Measurements from ENCODE around the gene RAB19.
A peak's percentile ranks its signal among the peaks of the same experiment; 100 is the strongest.

RAB19 gene

GRCh38 chr7:140403878-140404564 is at the start of gene RAB19:
RAB19 (plus strand) TSS chr7:140404058; CDS start chr7:140407647, 3,589 bp downstream.
- peak in 1 of 2 donors; percentile 21 for DNase-seq (ENCODE audit: low read depth in 2 of 2)

GRCh38 chr7:140358024-140358411 is 45.8 kb upstream of the RAB19 start:
- DNase-seq (ENCODE audit: low read depth in 2 of 2), result no peak

- DNase-seq (ENCODE audit: low read depth in 2 of 2), result no peak
These were observed 45.3 kb upstream of the RAB19 start for GRCh38 chr7:140358412-140359051.

- DNase-seq (ENCODE audit: low read depth in 2 of 2), result no peak
These were observed 43.1 kb upstream of the RAB19 start for GRCh38 chr7:140360697-140361229.

GRCh38 chr7:140364819-140365218 is 39.0 kb upstream of the RAB19 start:
- DNase-seq (ENCODE audit: low read depth in 2 of 2), result no peak

GRCh38 chr7:140367528-140367927 is 36.3 kb upstream of the RAB19 start:
- no peak for DNase-seq (ENCODE audit: low read depth in 2 of 2)

- DNase-seq (ENCODE audit: low read depth in 2 of 2), result no peak
These were observed 34.6 kb upstream of the RAB19 start for GRCh38 chr7:140369294-140369693.

- no peak for DNase-seq (ENCODE audit: low read depth in 2 of 2)
These were observed 28.5 kb upstream of the RAB19 start for GRCh38 chr7:140375323-140375722.

- DNase-seq (ENCODE audit: low read depth in 2 of 2), result no peak
These were observed 27.7 kb upstream of the RAB19 start for GRCh38 chr7:140375892-140376730.

- DNase-seq (ENCODE audit: low read depth in 2 of 2), result no peak
These were observed 19.7 kb upstream of the RAB19 start for GRCh38 chr7:140383954-140384713.

- DNase-seq (ENCODE audit: low read depth in 2 of 2), result no peak
These were observed 18.8 kb upstream of the RAB19 start for GRCh38 chr7:140384894-140385545.

- no peak for DNase-seq (ENCODE audit: low read depth in 2 of 2)
These were observed 14.4 kb upstream of the RAB19 start for GRCh38 chr7:140389445-140389844.

- no peak for DNase-seq (ENCODE audit: low read depth in 2 of 2)
These were observed 13.8 kb upstream of the RAB19 start for GRCh38 chr7:140390034-140390433.

- DNase-seq (ENCODE audit: low read depth in 2 of 2), result no peak
These were observed 13.2 kb upstream of the RAB19 start for GRCh38 chr7:140390466-140391190.

- DNase-seq (ENCODE audit: low read depth in 2 of 2), result no peak
These were observed 12.2 kb upstream of the RAB19 start for GRCh38 chr7:140391634-140392033.

- DNase-seq (ENCODE audit: low read depth in 2 of 2), result no peak
These were observed 10.0 kb upstream of the RAB19 start for GRCh38 chr7:140393756-140394306.

- DNase-seq (ENCODE audit: low read depth in 2 of 2), result peak; percentile 71 to 74
These were observed 5.8 kb upstream of the RAB19 start, which contains the start of gene SLC37A3 for GRCh38 chr7:140397784-140398750. SLC37A3 (minus strand) TSS chr7:140398530; CDS start chr7:140382526, 16,004 bp downstream.

- no peak for DNase-seq (ENCODE audit: low read depth in 2 of 2)
These were observed 5.0 kb upstream of the RAB19 start for GRCh38 chr7:140398821-140399220.

- DNase-seq (ENCODE audit: low read depth in 2 of 2), result no peak
These were observed 3.5 kb upstream of the RAB19 start for GRCh38 chr7:140400381-140400780.
